ENCODE data around the gene SLC17A9.
"Not testable (repeated sequence)": the region's sequence is repeated elsewhere in the genome, so short reads cannot be mapped to it uniquely, and the experiment has no call there.

Gene SLC17A9

GRCh38 chr20:62955519-62956386, 3.2 kb downstream of the SLC17A9 start:
- DNase-seq (ENCODE audit: extremely low read depth in 1 of 2, low read depth in 1 of 2) = no peak

GRCh38 chr20:62956387-62957135, 4.1 kb downstream of the SLC17A9 start:
- DNase-seq (ENCODE audit: extremely low read depth in 1 of 2, low read depth in 1 of 2) = no peak

- no peak for DNase-seq (ENCODE audit: extremely low read depth in 1 of 2, low read depth in 1 of 2)
Observed at GRCh38 chr20:62957136-62958117, 4.9 kb downstream of the SLC17A9 start.

- no peak for DNase-seq (ENCODE audit: extremely low read depth in 1 of 2, low read depth in 1 of 2)
Observed at GRCh38 chr20:62958388-62959100, 6.0 kb downstream of the SLC17A9 start.

GRCh38 chr20:62959101-62959971, 6.8 kb downstream of the SLC17A9 start:
- no peak for DNase-seq (ENCODE audit: extremely low read depth in 1 of 2, low read depth in 1 of 2)

- no peak for DNase-seq (ENCODE audit: extremely low read depth in 1 of 2, low read depth in 1 of 2)
Observed at GRCh38 chr20:62959998-62960436, 7.5 kb downstream of the SLC17A9 start.

GRCh38 chr20:62960446-62961309, 8.2 kb downstream of the SLC17A9 start:
- DNase-seq (ENCODE audit: extremely low read depth in 1 of 2, low read depth in 1 of 2) = not testable (repeated sequence)

GRCh38 chr20:62961310-62961783, 8.8 kb downstream of the SLC17A9 start:
- no peak for DNase-seq (ENCODE audit: extremely low read depth in 1 of 2, low read depth in 1 of 2)

- no peak for DNase-seq (ENCODE audit: extremely low read depth in 1 of 2, low read depth in 1 of 2)
Observed at GRCh38 chr20:62961799-62962198, 9.3 kb downstream of the SLC17A9 start.

GRCh38 chr20:62962221-62962879, 9.8 kb downstream of the SLC17A9 start:
- no peak for DNase-seq (ENCODE audit: extremely low read depth in 1 of 2, low read depth in 1 of 2)

- DNase-seq (ENCODE audit: extremely low read depth in 1 of 2, low read depth in 1 of 2) = no peak
Observed at GRCh38 chr20:62962891-62963613, 10.5 kb downstream of the SLC17A9 start.

GRCh38 chr20:62963614-62964397, 11.3 kb downstream of the SLC17A9 start:
- DNase-seq (ENCODE audit: extremely low read depth in 1 of 2, low read depth in 1 of 2) = no peak

- no peak for DNase-seq (ENCODE audit: extremely low read depth in 1 of 2, low read depth in 1 of 2)
Observed at GRCh38 chr20:62964700-62965099, 12.2 kb downstream of the SLC17A9 start.

- no peak for DNase-seq (ENCODE audit: extremely low read depth in 1 of 2, low read depth in 1 of 2)
Observed at GRCh38 chr20:62965363-62965771, 12.9 kb downstream of the SLC17A9 start.

GRCh38 chr20:62966212-62967148, 14.0 kb downstream of the SLC17A9 start:
- DNase-seq (ENCODE audit: extremely low read depth in 1 of 2, low read depth in 1 of 2) = no peak
